Calu3 (cell line): Measurements from ENCODE around the gene VWA2. TPM values are rescaled to one million over a fixed set of nuclear protein-coding genes. Genes with fewer than 3 reads are reported as not detected.

Source experiments
- BruUV-seq: library from RNA; stranded (reverse); fragments of 400-500 nt; replicated peaks from 2 replicates; lab custom pipeline; 2021; lab: Mats Ljungman, UMichigan
- CTCF ChIA-PET: fragments of 300-600 bp; sonication (Branson Sonifier 250); formaldehyde crosslinking; loops from one replicate; lab custom pipeline; 2022; ENCODE audit warnings: antibody characterized with exemption; lab: Charles Lee
- DNase-seq: peaks from one replicate; pipeline ENCODE4 v3.0.0; 2022
- H3K27ac Mint-ChIP-seq: one replicate; pipeline ENCODE4 v1.8.0; 2022; ENCODE audit warnings: mixed read lengths; ENCODE audit not compliant: unreplicated experiment
- H3K27me3 Mint-ChIP-seq: one replicate; pipeline ENCODE4 v1.8.0; 2022; ENCODE audit warnings: mixed read lengths; ENCODE audit not compliant: unreplicated experiment
- H3K36me3 Mint-ChIP-seq: one replicate; pipeline ENCODE4 v1.8.0; 2022; ENCODE audit warnings: mild to moderate bottlenecking, moderate library complexity, mixed read lengths; ENCODE audit not compliant: insufficient read depth, unreplicated experiment
- H3K4me1 Mint-ChIP-seq: one replicate; pipeline ENCODE4 v1.8.0; 2022; ENCODE audit warnings: mild to moderate bottlenecking, low read depth, mixed read lengths; ENCODE audit not compliant: unreplicated experiment
- H3K4me3 Mint-ChIP-seq: one replicate; pipeline ENCODE4 v1.8.0; 2022; ENCODE audit warnings: mild to moderate bottlenecking, low read depth, moderate library complexity, mixed read lengths; ENCODE audit not compliant: unreplicated experiment
- H3K9me3 Mint-ChIP-seq: one replicate; pipeline ENCODE4 v1.8.0; 2022; ENCODE audit warnings: low read depth, mixed read lengths; ENCODE audit not compliant: unreplicated experiment
- intact Hi-C: fragments of 100-400 bp; cut with micrococcal nuclease; formaldehyde crosslinking; loops from one replicate; pipeline ENCODE4 v1.10.0; 2022; ENCODE audit not compliant: unreplicated experiment
- total RNA-seq: library from RNA; stranded (reverse); gene quantifications from 2 replicates; pipeline ENCODE4 v1.2.3, GENCODE V29; 2022
- TF ChIP-seq, protein P1 (sequence below): fragments of 200-600 bp; IDR thresholded peaks from one replicate; pipeline ENCODE4 v1.8.0; 2022; ENCODE audit warnings: antibody characterized with exemption; ENCODE audit not compliant: unreplicated experiment

The VWA2 gene
- total RNA-seq, 1 experiment from 2014 or later = 4.2 TPM

DNA sequence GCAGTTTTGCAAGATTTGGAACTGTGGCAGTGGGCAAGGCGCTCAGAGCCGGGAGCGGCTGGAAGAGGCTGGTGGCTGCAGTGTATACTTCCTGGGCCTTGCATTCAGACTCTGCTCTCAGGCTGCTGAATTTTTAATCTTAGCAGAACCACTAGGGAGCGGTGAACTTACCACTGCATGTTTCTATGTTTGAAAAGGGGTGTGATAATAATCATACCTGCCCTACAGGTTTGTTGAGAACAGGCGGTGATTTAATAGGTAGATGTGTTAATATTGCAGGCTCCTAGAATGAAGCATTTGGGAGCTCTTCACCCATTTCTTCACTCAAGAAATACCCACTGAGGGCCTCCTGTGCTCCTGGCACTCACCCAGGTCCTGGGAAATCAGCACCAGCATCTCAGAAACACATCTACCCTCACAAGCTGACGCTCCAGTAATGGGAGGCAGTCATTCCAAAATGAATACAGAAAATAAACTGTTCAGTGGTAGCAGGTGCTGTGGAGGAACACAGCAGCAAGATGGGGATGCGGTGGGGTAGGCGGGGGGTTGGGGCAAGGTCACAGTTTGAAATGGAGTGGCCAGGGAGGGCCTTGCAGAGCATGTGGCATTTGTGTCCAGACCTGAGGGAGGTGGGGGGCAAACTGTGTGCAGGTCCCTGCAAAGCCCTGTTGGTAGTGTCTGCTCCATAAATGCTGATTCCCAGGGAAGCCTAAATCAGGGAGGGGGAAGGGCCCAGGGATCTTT, 41.0 kb downstream of the VWA2 start:
- TF ChIP-seq, protein P1, sequence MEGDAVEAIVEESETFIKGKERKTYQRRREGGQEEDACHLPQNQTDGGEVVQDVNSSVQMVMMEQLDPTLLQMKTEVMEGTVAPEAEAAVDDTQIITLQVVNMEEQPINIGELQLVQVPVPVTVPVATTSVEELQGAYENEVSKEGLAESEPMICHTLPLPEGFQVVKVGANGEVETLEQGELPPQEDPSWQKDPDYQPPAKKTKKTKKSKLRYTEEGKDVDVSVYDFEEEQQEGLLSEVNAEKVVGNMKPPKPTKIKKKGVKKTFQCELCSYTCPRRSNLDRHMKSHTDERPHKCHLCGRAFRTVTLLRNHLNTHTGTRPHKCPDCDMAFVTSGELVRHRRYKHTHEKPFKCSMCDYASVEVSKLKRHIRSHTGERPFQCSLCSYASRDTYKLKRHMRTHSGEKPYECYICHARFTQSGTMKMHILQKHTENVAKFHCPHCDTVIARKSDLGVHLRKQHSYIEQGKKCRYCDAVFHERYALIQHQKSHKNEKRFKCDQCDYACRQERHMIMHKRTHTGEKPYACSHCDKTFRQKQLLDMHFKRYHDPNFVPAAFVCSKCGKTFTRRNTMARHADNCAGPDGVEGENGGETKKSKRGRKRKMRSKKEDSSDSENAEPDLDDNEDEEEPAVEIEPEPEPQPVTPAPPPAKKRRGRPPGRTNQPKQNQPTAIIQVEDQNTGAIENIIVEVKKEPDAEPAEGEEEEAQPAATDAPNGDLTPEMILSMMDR = no peak
- intact Hi-C loops = no loop called here
- Mint-ChIP-seq H3K4me3 (no peak overlapping the region), H3K27ac (no peak overlapping the region), H3K36me3 (no peaks in the 10 kb centered on the region), H3K27me3 (no peaks in the 10 kb centered on the region), H3K9me3 (no peaks in the 10 kb centered on the region), H3K4me1 (no peaks in the 10 kb centered on the region)
- CTCF ChIA-PET = interaction anchor here (1.3 kb wide), 1 partner anchor 15 kb away, joined by 3 read pairs; no protein-coding TSS in a partner anchor
- no TSS peak for BruUV-seq
- no peak for DNase-seq

DNA sequence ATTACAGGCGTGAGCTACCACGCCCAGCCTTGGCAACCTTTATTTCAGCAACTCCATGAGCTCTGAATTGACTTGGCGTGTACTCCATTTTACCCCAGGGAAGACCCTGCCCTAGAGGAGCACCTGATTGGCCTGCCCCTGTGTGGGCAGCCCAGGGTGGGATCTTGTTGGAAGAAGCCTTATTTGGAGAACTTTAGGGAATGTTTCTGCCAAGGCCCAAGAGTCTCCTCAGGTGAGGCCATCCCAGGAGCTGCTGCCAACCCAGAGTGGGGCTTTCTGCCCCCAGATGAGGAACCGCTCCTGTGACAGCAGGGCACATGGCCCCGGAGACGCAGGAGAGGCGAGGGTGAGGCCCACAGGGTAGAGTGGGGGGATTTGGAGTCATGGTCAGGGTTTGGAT, 42.0 kb downstream of the VWA2 start:
- no peaks in the 10 kb centered on the region for H3K27me3 Mint-ChIP-seq
- CTCF ChIA-PET = interaction anchor here (1.3 kb wide), 1 partner anchor 16 kb away, joined by 3 read pairs; no protein-coding TSS in a partner anchor

DNA sequence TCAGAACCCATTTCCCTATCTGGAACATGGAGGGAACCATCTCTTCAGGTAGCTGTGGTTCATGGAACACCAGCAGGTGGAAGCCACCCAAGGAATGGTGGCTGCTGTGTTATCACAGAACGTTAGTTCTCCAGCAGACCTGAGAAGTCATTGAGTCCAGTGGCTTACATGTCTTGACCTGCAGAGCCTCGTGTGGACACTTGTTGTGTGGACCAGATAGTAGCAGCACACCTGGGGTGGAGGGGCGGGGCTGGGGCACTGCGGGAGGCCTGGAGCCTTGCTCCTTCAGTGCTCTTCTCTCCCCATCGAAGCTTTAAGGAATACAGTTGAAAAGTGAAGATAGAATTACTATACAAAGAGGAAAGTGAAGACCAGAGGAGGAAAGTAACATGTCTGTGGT, 42.4 kb downstream of the VWA2 start:
- H3K4me3 Mint-ChIP-seq = no peak overlapping the region
- H3K36me3 Mint-ChIP-seq = no peaks in the 10 kb centered on the region
- no peaks in the 10 kb centered on the region for H3K9me3 Mint-ChIP-seq
- no TSS peak for BruUV-seq
- TF ChIP-seq, protein P1 = no peak
- CTCF ChIA-PET = no interaction called here
- H3K27ac Mint-ChIP-seq = no peak overlapping the region
- intact Hi-C loops = no loop called here
- DNase-seq = no peak
- H3K4me1 Mint-ChIP-seq = no peaks in the 10 kb centered on the region
- H3K27me3 Mint-ChIP-seq = no peaks in the 10 kb centered on the region

More for the DNA sequence above, 42.0 kb downstream of the VWA2 start:
- TF ChIP-seq, protein P1 = no peak
- no peak for DNase-seq
- Mint-ChIP-seq H3K4me1 (no peaks in the 10 kb centered on the region), H3K27ac (no peak overlapping the region), H3K9me3 (no peaks in the 10 kb centered on the region), H3K36me3 (no peaks in the 10 kb centered on the region), H3K4me3 (no peak overlapping the region)
- intact Hi-C loops = no loop called here
- no TSS peak for BruUV-seq

DNA sequence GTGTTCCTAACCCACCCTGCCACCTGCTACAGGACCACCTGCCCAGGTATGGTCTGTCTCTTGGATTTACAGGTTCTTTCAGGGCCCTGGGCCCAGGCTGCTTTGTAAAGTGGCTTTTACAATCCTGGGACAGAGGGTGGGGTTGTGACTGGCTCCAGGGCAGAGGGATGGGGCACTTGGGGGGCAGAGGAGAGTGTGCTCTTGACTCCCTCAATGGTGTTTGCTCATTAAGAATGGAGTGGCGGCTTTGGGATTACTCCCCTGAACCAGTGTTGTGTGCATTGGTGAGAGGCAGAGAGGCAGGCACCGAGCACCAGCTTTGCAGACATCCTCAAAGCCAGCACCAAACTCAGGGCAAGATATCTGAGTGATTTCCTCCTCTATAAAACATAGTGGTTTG, 43.5 kb downstream of the VWA2 start:
- intact Hi-C loops = no loop called here
- H3K4me1 Mint-ChIP-seq = no peaks in the 10 kb centered on the region
- no peak overlapping the region for H3K4me3 Mint-ChIP-seq
- H3K36me3 Mint-ChIP-seq = no peaks in the 10 kb centered on the region
- CTCF ChIA-PET = no interaction called here
- no peak for DNase-seq
- no peaks in the 10 kb centered on the region for H3K9me3 Mint-ChIP-seq
- TF ChIP-seq, protein P1 = no peak
- H3K27ac Mint-ChIP-seq = no peak overlapping the region
- no TSS peak for BruUV-seq
- H3K27me3 Mint-ChIP-seq = no peaks in the 10 kb centered on the region
